ENCODE measurements around the gene PARD3B.

GRCh38 chr2:204538182-204539018 lies 6.9 kb upstream of the PARD3B start:
- TF ChIP-seq CTCF (IDR thresholded peaks at IDR 0.05), result no peak
- TF ChIP-seq POLR2A (IDR thresholded peaks at IDR 0.05), result no peak
